H1 (cell line): ENCODE results near the gene FAM222B. TPM values are rescaled to one million over a fixed set of nuclear protein-coding genes. Genes with fewer than 3 reads are reported as not detected.

ENCODE experiments used
- CTCF ChIA-PET: fragments of 300-600 bp; sonication (Branson Sonifier 250); formaldehyde crosslinking; loops from one replicate; lab custom pipeline; 2021; ENCODE audit not compliant: partially characterized antibody; lab: Charles Lee
- POLR2A ChIA-PET: fragments of 300-600 bp; sonication (Branson Sonifier 250); formaldehyde crosslinking; loops from one replicate; lab custom pipeline; 2021; ENCODE audit warnings: inconsistent platforms; ENCODE audit not compliant: partially characterized antibody; lab: Charles Lee
- DNase-seq, 2 experiments: peaks; one replicate each; pipeline versions ENCODE4 v3.0.0 to v3.0.0-alpha.2; 2010 to 2022; ENCODE audit warnings: low spot score in 2 of 2, low read depth in 1 of 2, mixed read lengths in 1 of 2
- FAIRE-seq: peaks from 2 replicates; lab custom pipeline; 2011; peaks lifted over from hg19 to GRCh38; lab: Jason Lieb, UNC
- H2AFZ ChIP-seq: 2 replicates; pipeline ENCODE4 v1.8.1; 2012; ENCODE audit warnings: low read length, inconsistent platforms
- H2AK5ac ChIP-seq: 2 replicates; pipeline ENCODE4 v1.6.1; 2013; ENCODE audit warnings: low read depth, low read length
- H2BK120ac ChIP-seq: replicated peaks from 2 replicates; pipeline ENCODE3; 2013; ENCODE audit warnings: low read depth, low read length, inconsistent platforms
- H2BK12ac ChIP-seq: 2 replicates; pipeline ENCODE4 v1.6.1; 2013; ENCODE audit warnings: low read depth, low read length
- H2BK15ac ChIP-seq: 2 replicates; pipeline ENCODE4 v1.6.1; 2013; ENCODE audit warnings: low read length
- H2BK20ac ChIP-seq: 2 replicates; pipeline ENCODE4 v1.6.1; 2013; ENCODE audit warnings: low read length
- H2BK5ac ChIP-seq: 2 replicates; pipeline ENCODE4 v1.6.1; 2013; ENCODE audit warnings: low read depth, low read length
- H3K14ac ChIP-seq: 2 replicates; pipeline ENCODE4 v1.6.1; 2013; ENCODE audit warnings: inconsistent platforms; ENCODE audit not compliant: insufficient read length
- H3K18ac ChIP-seq: 2 replicates; pipeline ENCODE4 v1.6.1; 2013; ENCODE audit warnings: low read length; ENCODE audit errors: extremely low read depth
- H3K23ac ChIP-seq: 2 replicates; pipeline ENCODE4 v1.6.1; 2013; ENCODE audit warnings: inconsistent platforms; ENCODE audit not compliant: insufficient read length
- H3K23me2 ChIP-seq: 2 replicates; pipeline ENCODE4 v1.6.1; 2013; ENCODE audit warnings: low read depth, low read length
- H3K27ac ChIP-seq: 2 replicates; pipeline ENCODE4 v1.6.1; 2011; ENCODE audit warnings: low read depth, low read length, inconsistent platforms
- H3K27me3 ChIP-seq, 4 experiments: replicated peaks in 1 of 4; 1 replicate in 1 of 4; 2 replicates in 3 of 4; pipeline versions ENCODE4 v1.6.1 to v1.8.1; 2011 to 2013; ENCODE audit warnings: low read length in 3 of 4, mild to moderate bottlenecking in 3 of 4, inconsistent platforms in 2 of 4, mixed read lengths in 2 of 4, moderate library complexity in 1 of 4; ENCODE audit not compliant: control insufficient read depth in 3 of 4, insufficient read depth in 3 of 4; ENCODE audit errors: extremely low read depth in 1 of 4
- H3K36me3 ChIP-seq, 4 experiments: 2 replicates each; pipeline versions ENCODE4 v1.6.1 to v1.8.1; 2011 to 2013; ENCODE audit warnings: mild to moderate bottlenecking in 4 of 4, low read length in 3 of 4, moderate library complexity in 2 of 4, control low read depth in 1 of 4, inconsistent platforms in 1 of 4; ENCODE audit not compliant: insufficient read depth in 4 of 4, control insufficient read depth in 2 of 4
- H3K4ac ChIP-seq: replicated peaks from 2 replicates; pipeline ENCODE3; 2013; ENCODE audit warnings: low read length, low read depth, mixed read lengths, inconsistent platforms; ENCODE audit not compliant: insufficient read length
- H3K4me1 ChIP-seq, 4 experiments: replicated peaks in 1 of 4; 1 replicate in 1 of 4; 2 replicates in 3 of 4; pipeline versions ENCODE4 v1.6.1 to v1.8.1; 2011 to 2013; ENCODE audit warnings: low read length in 3 of 4, inconsistent platforms in 2 of 4, mixed read lengths in 1 of 4; ENCODE audit not compliant: insufficient read depth in 4 of 4, control insufficient read depth in 3 of 4
- H3K4me2 ChIP-seq, 2 experiments: 2 replicates each; pipeline versions ENCODE4 v1.6.1 to v1.8.1; 2011 to 2013; ENCODE audit warnings: low read depth in 2 of 2, low read length in 2 of 2, control low read depth in 1 of 2, inconsistent platforms in 1 of 2, mild to moderate bottlenecking in 1 of 2; ENCODE audit not compliant: insufficient read depth in 1 of 2
- H3K4me3 ChIP-seq, 4 experiments: fragments of 200-600, 300-600 bp in 1 of 4; sonication (generic), shearing (Covaris generic), sonication (Bioruptor Twin) in 1 of 4; 2 replicates each; pipeline versions ENCODE4 v1.5.1 to v1.8.1; 2011 to 2016; ENCODE audit warnings: low read length in 4 of 4, low read depth in 3 of 4, control low read depth in 2 of 4, inconsistent platforms in 2 of 4, mild to moderate bottlenecking in 2 of 4, mixed read lengths in 1 of 4, moderate library complexity in 1 of 4; ENCODE audit not compliant: insufficient read depth in 2 of 4; ENCODE audit errors: extremely low read depth in 1 of 4
- H3K56ac ChIP-seq: replicated peaks from 2 replicates; pipeline ENCODE3; 2013; ENCODE audit warnings: low read depth, mild to moderate bottlenecking, mixed read lengths, low read length, inconsistent platforms; ENCODE audit not compliant: insufficient read length
- H3K79me1 ChIP-seq: 2 replicates; pipeline ENCODE4 v1.6.1; 2013; ENCODE audit warnings: low read depth, low read length, control low read depth
- H3K79me2 ChIP-seq, 2 experiments: 2 replicates each; pipeline versions ENCODE4 v1.6.1 to v1.8.1; 2012 to 2013; ENCODE audit warnings: low read length in 2 of 2, mild to moderate bottlenecking in 2 of 2, inconsistent platforms in 1 of 2; ENCODE audit not compliant: insufficient read depth in 2 of 2, control insufficient read depth in 1 of 2
- H3K9ac ChIP-seq, 4 experiments: replicated peaks in 1 of 4; 1 replicate in 1 of 4; 2 replicates in 3 of 4; pipeline versions ENCODE4 v1.6.1 to v1.8.1; 2011 to 2013; ENCODE audit warnings: low read depth in 3 of 4, low read length in 3 of 4, control low read depth in 2 of 4, mild to moderate bottlenecking in 2 of 4, moderate library complexity in 2 of 4, inconsistent platforms in 1 of 4; ENCODE audit errors: extremely low read depth in 1 of 4
- H3K9me3 ChIP-seq, 2 experiments: 2 replicates each; pipeline versions ENCODE4 v1.6.1 to v1.8.1; 2012 to 2013; ENCODE audit warnings: mild to moderate bottlenecking in 2 of 2, moderate library complexity in 2 of 2, control low read depth in 1 of 2, inconsistent platforms in 1 of 2, low read depth in 1 of 2, low read length in 1 of 2, mixed read lengths in 1 of 2; ENCODE audit not compliant: insufficient read depth in 2 of 2
- H4K20me1 ChIP-seq, 2 experiments: replicated peaks in 1 of 2; 2 replicates each; pipeline versions ENCODE3 to v1.8.1; 2011 to 2013; ENCODE audit warnings: inconsistent platforms in 2 of 2, low read length in 2 of 2, mild to moderate bottlenecking in 1 of 2; ENCODE audit not compliant: insufficient read depth in 2 of 2, control insufficient read depth in 1 of 2
- H4K5ac ChIP-seq: 2 replicates; pipeline ENCODE4 v1.6.1; 2013; ENCODE audit warnings: low read length, low read depth, mixed read lengths, inconsistent platforms; ENCODE audit not compliant: insufficient read length
- H4K8ac ChIP-seq: 2 replicates; pipeline ENCODE4 v1.8.0; 2013; ENCODE audit warnings: mild to moderate bottlenecking, moderate library complexity, low read length, inconsistent platforms; ENCODE audit not compliant: insufficient read depth; ENCODE audit errors: extremely low read depth
- H4K91ac ChIP-seq: replicated peaks from 2 replicates; pipeline ENCODE3; 2013; ENCODE audit warnings: low read length, mixed read lengths, inconsistent platforms; ENCODE audit not compliant: insufficient read length
- ASH2L ChIP-seq: fragments of 200-600, 300-600 bp; sonication (generic); IDR thresholded peaks from one replicate; pipeline ENCODE4 v1.7.1; 2017; ENCODE audit warnings: low read length
- CHD1 ChIP-seq: IDR thresholded peaks from 2 replicates; pipeline ENCODE4 v1.6.1; 2012; ENCODE audit warnings: low read depth, low read length, improper control_type of control experiment
- CREB1 ChIP-seq: IDR thresholded peaks from 2 replicates; pipeline ENCODE4 v1.6.1; 2012; ENCODE audit warnings: inconsistent platforms
- E2F6 ChIP-seq: IDR thresholded peaks from 2 replicates; pipeline ENCODE4 v1.6.1; 2012; ENCODE audit warnings: inconsistent platforms
- EZH2 ChIP-seq: fragments of 200-600 bp; sonication (generic); IDR thresholded peaks from 2 replicates; pipeline ENCODE4 v1.7.1; 2012; ENCODE audit warnings: low read depth, mild to moderate bottlenecking, moderate library complexity, low read length, inconsistent platforms; ENCODE audit not compliant: severe bottlenecking
- POLR2AphosphoS5 ChIP-seq: IDR thresholded peaks from 2 replicates; pipeline ENCODE4 v1.6.1; 2011; ENCODE audit warnings: low read depth, low read length
- RAD21 ChIP-seq, 2 experiments: IDR thresholded peaks in 1 of 2; conservative IDR thresholded peaks in 1 of 2; 2 replicates each; pipeline ENCODE4 v1.6.1; 2011; ENCODE audit warnings: low read depth in 2 of 2, low read length in 2 of 2, improper control_type of control experiment in 1 of 2, inconsistent platforms in 1 of 2, mild to moderate bottlenecking in 1 of 2, moderate library complexity in 1 of 2
- SP2 ChIP-seq: IDR thresholded peaks from 2 replicates; pipeline ENCODE4 v1.6.1; 2012; ENCODE audit warnings: mild to moderate bottlenecking, low read length, inconsistent platforms
- SUZ12 ChIP-seq: fragments of 200-600 bp; sonication (generic); IDR thresholded peaks from 2 replicates; pipeline ENCODE4 v1.6.1; 2012; ENCODE audit warnings: mild to moderate bottlenecking, inconsistent platforms, low read length, moderate library complexity, mixed read lengths
- WGBS, 2 experiments: shearing (Covaris generic) in 1 of 2; methylation state at CpG; one replicate each; pipeline versions ENCODE4 v1.1.6 to v1.1.7; 2013 to 2015; ENCODE audit warnings: low lambda C conversion rate in 2 of 2, mixed read lengths in 2 of 2, inconsistent platforms in 1 of 2, low coverage in 1 of 2, missing lambda C conversion rate in 1 of 2; ENCODE audit not compliant: insufficient replicate concordance in 2 of 2, insufficient coverage in 1 of 2, insufficient read length in 1 of 2; ENCODE audit errors: extremely low coverage in 1 of 2, missing lambda C conversion rate in 1 of 2; 5-methylcytosine and 5-hydroxymethylcytosine counted together
- polyA plus RNA-seq, 7 experiments: library from polyadenylated mRNA; depleted of rRNA in 3 of 7; stranded (reverse) in 5 of 7; unstranded in 2 of 7; fragments of >200 nt in 5 of 7; fragments of 200-250 nt in 2 of 7; gene quantifications; 1 replicate in 5 of 7; 2 replicates in 1 of 7; 4 replicates in 1 of 7; pipeline versions ENCODE4 v1.2.1 to v1.2.3, GENCODE V29; 2011 to 2013; ENCODE audit warnings: missing spikeins in 2 of 7, mixed read lengths in 2 of 7
- total RNA-seq: library from RNA; stranded (reverse); fragmentation: NEBNext Ultra II Directional; extraction: Animal tissue kit (Norgen Biotek cat#: 25700); gene quantifications from 2 replicates; pipeline ENCODE4 v1.2.1, GENCODE V29; 2021

The FAM222B gene
- total and polyA plus RNA-seq, 2 of the 8 experiments (the other 6 are each of a cell fraction or from before 2014, with no cell fraction given), result 42.1 to 81.7 TPM

GRCh38 chr17:28881533-28882056 lies 39.0 kb upstream of the FAM222B start:
- H2BK5ac ChIP-seq, result no peak overlapping the region

More at GRCh38 chr17:28881533-28882056, 39.0 kb upstream of the FAM222B start:
- no peaks in the 10 kb centered on the region for H3K9me3 ChIP-seq
- no peak overlapping the region for H4K5ac ChIP-seq
- DNase-seq, result no peak
- H2BK12ac ChIP-seq, result no peak overlapping the region
- H3K4me1 ChIP-seq, result no peaks in the 10 kb centered on the region; a peak in 4 of 7 replicates
- no peak overlapping the region for H3K18ac ChIP-seq
- no peaks in the 10 kb centered on the region for H3K79me2 ChIP-seq
- no peak overlapping the region for H4K8ac ChIP-seq
- H2BK20ac ChIP-seq, result no peak overlapping the region
- H3K36me3 ChIP-seq, result peaks cover 9 to 34% (median 24%) of the 10 kb centered on the region in 4 experiments; a peak in 6 of 8 replicates
- H3K4ac ChIP-seq, result no peak overlapping the region
- FAIRE-seq, result no peak
- H2BK120ac ChIP-seq, result no peak overlapping the region
- peaks cover 0 to 4% of the 10 kb centered on the region in 2 experiments for H4K20me1 ChIP-seq
- TF ChIP-seq ASH2L (no peak), SP2 (no peak), EZH2 (no peak), CREB1 (no peak), E2F6 (no peak), SUZ12 (no peak), CHD1 (no peak), POLR2AphosphoS5 (no peak), RAD21 (IDR thresholded peaks at IDR 0.05 in 1 of 2, conservative IDR thresholded peaks at IDR 0.05 in 1 of 2; ENCODE audit: low read depth in 2 of 2, low read length in 2 of 2) (no peak)
- H3K4me3 ChIP-seq, result no peak overlapping the region
- H3K56ac ChIP-seq, result no peak overlapping the region
- no peaks in the 10 kb centered on the region for H3K23me2 ChIP-seq
- ChIA-PET POLR2A (interaction anchor here (0.7 to 2.1 kb wide), 11 partner anchors 9 to 165 kb away, joined by 3 to 7 read pairs (median 4); partner anchors contain the start of genes FAM222B, FLOT2 and TRAF4), CTCF (interaction anchor here (0.6 to 5.7 kb wide), 13 partner anchors 14 to 162 kb away, joined by 3 to 73 read pairs (median 6); partner anchors contain the start of genes DHRS13, FLOT2, RPL23A and TLCD1)
- H2AFZ ChIP-seq, result no peak overlapping the region
- H3K79me1 ChIP-seq, result no peaks in the 10 kb centered on the region; the same call in 1 of the 2 replicates
- H3K4me2 ChIP-seq, result no peak overlapping the region
- no peaks in the 10 kb centered on the region; a peak in 1 of 7 replicates for H3K27me3 ChIP-seq
- H2BK15ac ChIP-seq, result no peak overlapping the region
- 94% methylated on average over 17 of the region's 17 CpGs; no CpG with 5 or more reads in 1 of the 2 experiments for WGBS, 2 experiments
- no peak overlapping the region for H3K23ac ChIP-seq
- H2AK5ac ChIP-seq, result no peak overlapping the region
- H3K9ac ChIP-seq, result no peak overlapping the region
- H3K27ac ChIP-seq, result no peak overlapping the region
- no peak overlapping the region for H4K91ac ChIP-seq
- H3K14ac ChIP-seq, result no peak overlapping the region
